ENCODE results near the gene NUMA1. TPM values are rescaled to one million over a fixed set of nuclear protein-coding genes. Genes with fewer than 3 reads are reported as not detected.

The NUMA1 gene
- total RNA-seq, 1 experiment from 2014 or later = 145 TPM

DNA sequence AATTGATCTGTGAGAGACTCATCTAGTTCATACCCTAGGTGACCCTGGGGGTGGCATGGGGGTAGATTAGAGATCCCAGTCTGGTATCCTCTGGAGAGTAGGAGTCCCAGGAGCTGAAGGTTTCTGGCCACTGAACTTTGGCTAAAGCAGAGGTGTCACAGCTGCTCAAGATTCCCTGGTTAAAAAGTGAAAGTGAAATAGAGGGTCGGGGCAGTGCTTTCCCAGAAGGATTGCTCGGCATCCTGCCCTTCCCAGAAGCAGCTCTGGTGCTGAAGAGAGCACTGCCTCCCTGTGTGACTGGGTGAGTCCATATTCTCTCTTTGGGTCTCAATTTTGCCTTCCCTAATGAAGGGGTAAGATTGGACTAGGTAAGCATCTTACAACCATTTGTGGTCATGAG, 81.0 kb downstream of the NUMA1 start:
- Histone ChIP-seq H3K27me3 (ENCODE audit: control insufficient read depth, insufficient read depth, low read length) (no peaks in the 10 kb centered on the region), H3K36me3 (ENCODE audit: control insufficient read depth, insufficient read depth, low read length) (peaks cover 2% of the 10 kb centered on the region; the same call in 1 of the 2 replicates), H3K4me1 (ENCODE audit: control insufficient read depth, insufficient read depth, low read length) (no peaks in the 10 kb centered on the region), H3K27ac (ENCODE audit: low read length) (no peak overlapping the region), H3K4me3 (ENCODE audit: low read depth in 2 of 2, low read length in 2 of 2) (no peak overlapping the region), H3K9me3 (ENCODE audit: control insufficient read depth, insufficient read depth, low read depth, low read length) (no peaks in the 10 kb centered on the region)
- ATAC-seq (no peak), DNase-seq (ENCODE audit: low read depth, low spot score) (no peak)
- POLR2A ChIA-PET = no interaction called here
- CTCF ChIA-PET = interaction anchor here (0.5 kb wide), 1 partner anchor 17 kb away, joined by 6 read pairs; no protein-coding TSS in a partner anchor
- intact Hi-C loops (cut with micrococcal nuclease; ENCODE audit: unreplicated experiment) (no loop called here), in situ Hi-C loops (cut with HindIII; ENCODE audit: low pct_unique_long_range_greater_than_20kb, low sequenced_read_pairs) (no loop called here)
- TF ChIP-seq, protein P1, sequence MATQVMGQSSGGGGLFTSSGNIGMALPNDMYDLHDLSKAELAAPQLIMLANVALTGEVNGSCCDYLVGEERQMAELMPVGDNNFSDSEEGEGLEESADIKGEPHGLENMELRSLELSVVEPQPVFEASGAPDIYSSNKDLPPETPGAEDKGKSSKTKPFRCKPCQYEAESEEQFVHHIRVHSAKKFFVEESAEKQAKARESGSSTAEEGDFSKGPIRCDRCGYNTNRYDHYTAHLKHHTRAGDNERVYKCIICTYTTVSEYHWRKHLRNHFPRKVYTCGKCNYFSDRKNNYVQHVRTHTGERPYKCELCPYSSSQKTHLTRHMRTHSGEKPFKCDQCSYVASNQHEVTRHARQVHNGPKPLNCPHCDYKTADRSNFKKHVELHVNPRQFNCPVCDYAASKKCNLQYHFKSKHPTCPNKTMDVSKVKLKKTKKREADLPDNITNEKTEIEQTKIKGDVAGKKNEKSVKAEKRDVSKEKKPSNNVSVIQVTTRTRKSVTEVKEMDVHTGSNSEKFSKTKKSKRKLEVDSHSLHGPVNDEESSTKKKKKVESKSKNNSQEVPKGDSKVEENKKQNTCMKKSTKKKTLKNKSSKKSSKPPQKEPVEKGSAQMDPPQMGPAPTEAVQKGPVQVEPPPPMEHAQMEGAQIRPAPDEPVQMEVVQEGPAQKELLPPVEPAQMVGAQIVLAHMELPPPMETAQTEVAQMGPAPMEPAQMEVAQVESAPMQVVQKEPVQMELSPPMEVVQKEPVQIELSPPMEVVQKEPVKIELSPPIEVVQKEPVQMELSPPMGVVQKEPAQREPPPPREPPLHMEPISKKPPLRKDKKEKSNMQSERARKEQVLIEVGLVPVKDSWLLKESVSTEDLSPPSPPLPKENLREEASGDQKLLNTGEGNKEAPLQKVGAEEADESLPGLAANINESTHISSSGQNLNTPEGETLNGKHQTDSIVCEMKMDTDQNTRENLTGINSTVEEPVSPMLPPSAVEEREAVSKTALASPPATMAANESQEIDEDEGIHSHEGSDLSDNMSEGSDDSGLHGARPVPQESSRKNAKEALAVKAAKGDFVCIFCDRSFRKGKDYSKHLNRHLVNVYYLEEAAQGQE (IDR thresholded peaks at IDR 0.05; ENCODE audit: insufficient read depth in 1 of 2, low read depth in 2 of 2, low read length in 1 of 2) = no peak
- no peak for TF ChIP-seq SIN3A (IDR thresholded peaks at IDR 0.05; ENCODE audit: borderline replicate concordance, insufficient read depth, low read depth, low read length)
- no peak for TF ChIP-seq POLR2AphosphoS5 (IDR thresholded peaks at IDR 0.05; ENCODE audit: low read depth, low read length)
- TF ChIP-seq, protein P2, sequence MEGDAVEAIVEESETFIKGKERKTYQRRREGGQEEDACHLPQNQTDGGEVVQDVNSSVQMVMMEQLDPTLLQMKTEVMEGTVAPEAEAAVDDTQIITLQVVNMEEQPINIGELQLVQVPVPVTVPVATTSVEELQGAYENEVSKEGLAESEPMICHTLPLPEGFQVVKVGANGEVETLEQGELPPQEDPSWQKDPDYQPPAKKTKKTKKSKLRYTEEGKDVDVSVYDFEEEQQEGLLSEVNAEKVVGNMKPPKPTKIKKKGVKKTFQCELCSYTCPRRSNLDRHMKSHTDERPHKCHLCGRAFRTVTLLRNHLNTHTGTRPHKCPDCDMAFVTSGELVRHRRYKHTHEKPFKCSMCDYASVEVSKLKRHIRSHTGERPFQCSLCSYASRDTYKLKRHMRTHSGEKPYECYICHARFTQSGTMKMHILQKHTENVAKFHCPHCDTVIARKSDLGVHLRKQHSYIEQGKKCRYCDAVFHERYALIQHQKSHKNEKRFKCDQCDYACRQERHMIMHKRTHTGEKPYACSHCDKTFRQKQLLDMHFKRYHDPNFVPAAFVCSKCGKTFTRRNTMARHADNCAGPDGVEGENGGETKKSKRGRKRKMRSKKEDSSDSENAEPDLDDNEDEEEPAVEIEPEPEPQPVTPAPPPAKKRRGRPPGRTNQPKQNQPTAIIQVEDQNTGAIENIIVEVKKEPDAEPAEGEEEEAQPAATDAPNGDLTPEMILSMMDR (IDR thresholded peaks at IDR 0.05) = no peak
- TF ChIP-seq TCF7L2 (IDR thresholded peaks at IDR 0.05; ENCODE audit: low read depth, low read length) = no peak
- TSS peak; percentile 20 for BruUV-seq (replicated peaks)

DNA sequence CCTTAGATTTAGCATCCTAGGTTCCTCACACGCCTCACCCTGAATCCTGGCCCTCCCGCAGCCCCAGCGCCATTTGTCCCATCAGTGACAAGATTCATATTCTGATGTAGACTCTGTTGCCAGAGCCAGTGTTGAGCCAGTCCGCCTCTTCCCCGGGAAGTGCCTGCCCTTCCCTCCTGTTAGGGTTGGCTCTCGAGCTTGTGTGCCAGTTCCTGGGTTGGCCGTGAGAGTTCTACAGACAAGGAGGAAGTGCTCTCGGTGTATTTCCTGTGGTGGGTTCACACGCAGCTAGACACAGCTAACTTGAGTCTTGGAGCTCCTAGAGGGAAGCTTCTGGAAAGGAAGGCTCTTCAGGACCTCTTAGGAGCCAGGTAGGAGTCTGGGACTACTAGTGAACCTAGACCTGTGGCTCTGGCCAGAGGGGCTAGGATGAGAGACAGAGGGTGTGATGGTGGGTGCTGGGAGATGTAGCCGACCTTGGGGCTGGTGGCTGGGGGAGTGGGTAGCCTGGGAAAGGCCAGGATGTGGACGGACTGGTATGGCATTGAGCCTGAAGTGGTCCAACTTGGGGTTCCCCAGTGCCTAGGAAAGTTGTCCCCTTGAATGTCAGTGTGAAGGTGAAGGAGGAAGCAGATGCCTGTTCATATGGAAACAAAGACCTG, 81.6 kb downstream of the NUMA1 start, which contains the start of gene IL18BP:
Gene IL18BP, plus strand, starts transcription at position 261 of the 662 bp plus-strand sequence. CDS start 1,076 bp downstream, outside the sequence.
- Histone ChIP-seq H3K36me3 (ENCODE audit: control insufficient read depth, insufficient read depth, low read length) (peaks cover 2% of the 10 kb centered on the region; the same call in 1 of the 2 replicates), H3K4me3 (ENCODE audit: low read depth in 2 of 2, low read length in 2 of 2) (no peak within 1 kb of the TSS), H3K27ac (ENCODE audit: low read length) (no peak within 1 kb of the TSS), H3K9me3 (ENCODE audit: control insufficient read depth, insufficient read depth, low read depth, low read length) (no peaks in the 10 kb centered on the region), H3K27me3 (ENCODE audit: control insufficient read depth, insufficient read depth, low read length) (no peaks in the 10 kb centered on the region), H3K4me1 (ENCODE audit: control insufficient read depth, insufficient read depth, low read length) (no peaks in the 10 kb centered on the region)
- ATAC-seq (no peak), DNase-seq (ENCODE audit: low read depth, low spot score) (no peak)
- in situ Hi-C loops (cut with HindIII; ENCODE audit: low pct_unique_long_range_greater_than_20kb, low sequenced_read_pairs) (no loop called here), intact Hi-C loops (cut with micrococcal nuclease; ENCODE audit: unreplicated experiment) (no loop called here)
- CTCF ChIA-PET = interaction anchor here (0.6 kb wide), 1 partner anchor 91 kb away, joined by 3 read pairs; no protein-coding TSS in a partner anchor
- no TSS peak for BruUV-seq (replicated peaks)
- TF ChIP-seq, protein P1 (IDR thresholded peaks at IDR 0.05; ENCODE audit: insufficient read depth in 1 of 2, low read depth in 2 of 2, low read length in 1 of 2) = no peak
- TF ChIP-seq POLR2AphosphoS5 (IDR thresholded peaks at IDR 0.05; ENCODE audit: low read depth, low read length) = no peak
- no peak for TF ChIP-seq SIN3A (IDR thresholded peaks at IDR 0.05; ENCODE audit: borderline replicate concordance, insufficient read depth, low read depth, low read length)
- TF ChIP-seq TCF7L2 (IDR thresholded peaks at IDR 0.05; ENCODE audit: low read depth, low read length) = no peak
- TF ChIP-seq, protein P2 (IDR thresholded peaks at IDR 0.05) = no peak
- POLR2A ChIA-PET = no interaction called here
